ENCODE results near the gene PLEKHS1.

Gene PLEKHS1

GRCh38 chr10:113751181-113751732 lies at the start of gene PLEKHS1:
TSS of gene PLEKHS1 (plus strand) at chr10:113751682. CDS start at chr10:113755278, 3,596 bp downstream.
- no peak for FAIRE-seq

DNA sequence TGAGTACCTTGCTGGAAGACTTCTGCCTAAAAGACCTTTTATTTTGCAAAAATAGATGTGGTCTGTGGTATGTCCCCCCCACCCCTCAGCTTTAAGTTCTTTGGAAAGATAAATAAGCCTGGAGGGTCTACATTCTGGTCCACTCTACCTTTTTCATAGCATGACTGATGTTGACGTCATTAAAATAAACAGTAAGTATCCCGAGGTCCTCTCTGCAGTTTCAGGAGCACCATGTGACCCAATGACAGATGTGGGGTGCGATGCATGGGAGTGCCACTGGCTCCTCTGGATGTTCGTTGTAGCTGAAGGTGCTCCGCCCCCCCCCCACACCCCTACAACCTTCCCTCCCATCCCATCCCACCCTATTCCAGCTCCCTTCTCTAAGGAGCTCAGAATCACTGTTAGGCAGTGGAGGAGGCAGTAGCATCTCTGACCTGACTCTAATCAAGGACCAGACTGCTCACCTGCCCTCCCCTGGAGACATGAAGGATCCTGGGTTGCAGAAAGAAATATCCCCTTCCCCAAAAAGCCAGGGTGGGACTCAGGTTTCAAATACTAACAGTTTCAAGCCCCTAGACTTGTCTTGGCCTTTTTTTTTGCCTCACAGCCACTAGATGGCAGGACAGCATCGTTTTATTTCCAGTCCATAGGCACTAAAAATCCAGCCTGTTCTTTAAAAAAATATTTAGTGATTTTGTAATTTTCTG lies 46.7 kb upstream of the PLEKHS1 start:
- peak; percentile 39 for FAIRE-seq

GRCh38 chr10:113705344-113705652 lies 46.2 kb upstream of the PLEKHS1 start:
- FAIRE-seq: no peak

- FAIRE-seq: no peak
Observed at GRCh38 chr10:113706623-113707022, 44.9 kb upstream of the PLEKHS1 start.

GRCh38 chr10:113708640-113709039 lies 42.8 kb upstream of the PLEKHS1 start:
- FAIRE-seq: no peak

- FAIRE-seq: no peak
Observed at GRCh38 chr10:113709221-113709838, 42.2 kb upstream of the PLEKHS1 start.

- FAIRE-seq: no peak
Observed at GRCh38 chr10:113711142-113711541, 40.3 kb upstream of the PLEKHS1 start.

- no peak for FAIRE-seq
Observed at GRCh38 chr10:113712024-113712423, 39.5 kb upstream of the PLEKHS1 start.

GRCh38 chr10:113712755-113713639 lies 38.5 kb upstream of the PLEKHS1 start:
- no peak for FAIRE-seq

DNA sequence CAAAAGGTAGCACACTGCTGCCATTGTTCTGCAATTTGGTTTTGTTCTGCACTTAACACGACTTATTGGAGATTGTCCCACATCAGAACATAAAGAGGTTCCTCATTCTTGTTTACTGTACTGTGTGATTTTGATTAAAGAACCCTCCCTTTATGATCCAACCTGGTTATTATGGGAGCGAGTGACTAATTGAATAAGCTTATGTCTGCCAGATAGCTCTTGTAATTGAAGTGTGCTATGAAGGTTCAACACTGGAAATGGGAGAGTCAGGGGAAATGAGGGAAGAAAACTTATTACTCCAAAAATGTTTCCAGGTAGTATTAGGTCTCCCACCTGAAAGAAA lies 37.9 kb upstream of the PLEKHS1 start:
- no peak for FAIRE-seq

DNA sequence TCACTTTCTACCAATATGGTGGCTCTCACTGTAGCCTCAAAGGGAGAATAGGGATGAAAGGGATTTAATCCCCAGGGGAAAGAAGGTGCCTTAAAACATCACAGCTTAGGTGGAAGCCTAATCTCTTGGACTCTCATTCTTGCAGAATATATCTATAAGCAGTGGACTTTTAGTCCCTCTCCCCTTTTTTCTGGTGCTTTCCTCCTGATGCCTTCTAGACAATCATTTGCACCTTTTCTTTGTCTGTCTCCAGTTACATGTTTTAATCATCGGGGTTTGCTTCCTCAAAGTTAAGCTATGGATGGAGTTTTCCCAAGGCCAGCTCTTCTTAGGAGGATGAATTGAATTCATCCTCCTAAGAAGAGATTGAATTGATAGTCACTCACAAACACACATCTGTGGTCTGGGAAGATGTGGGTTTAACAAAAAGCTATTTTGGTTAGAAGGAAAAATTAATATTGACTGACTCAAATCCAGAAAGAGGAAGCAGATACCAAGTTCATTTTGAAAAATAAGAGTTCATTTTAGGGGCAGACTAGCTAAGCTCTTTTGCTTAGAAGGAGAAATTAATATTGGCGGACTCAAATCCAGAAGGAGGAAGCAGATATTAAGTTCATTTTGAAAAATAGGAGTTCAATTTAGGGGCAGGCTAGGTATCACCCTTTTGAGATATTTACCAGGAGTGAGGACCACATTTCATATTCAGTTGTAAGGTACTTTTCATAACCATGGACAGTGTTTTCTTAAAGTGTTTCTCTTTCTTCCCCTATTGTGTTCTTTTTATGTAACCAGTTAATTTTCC lies 35.2 kb upstream of the PLEKHS1 start:
- no peak for FAIRE-seq

GRCh38 chr10:113718969-113719822 lies 32.3 kb upstream of the PLEKHS1 start:
- FAIRE-seq: no peak

DNA sequence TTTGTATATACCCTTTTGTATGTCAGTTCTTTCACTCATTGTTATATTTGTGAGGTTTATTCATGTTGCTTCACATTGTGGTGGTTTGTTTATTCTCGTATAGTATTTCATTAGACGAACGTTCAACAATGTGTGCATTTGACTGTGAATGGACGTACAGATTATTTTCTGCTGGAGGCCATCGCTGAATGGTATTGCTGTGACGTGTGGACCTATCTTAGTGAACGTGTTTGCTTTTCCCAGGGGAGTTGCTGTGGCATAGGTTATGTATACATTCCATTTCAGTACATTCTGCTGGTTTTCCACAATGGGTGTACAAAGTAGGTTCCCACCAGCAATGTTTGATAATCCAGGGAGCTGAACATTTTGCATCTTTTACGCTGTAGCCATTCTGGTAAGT lies 31.1 kb upstream of the PLEKHS1 start:
- no peak for FAIRE-seq

- FAIRE-seq: no peak
Observed at GRCh38 chr10:113732160-113732881, 19.2 kb upstream of the PLEKHS1 start.

GRCh38 chr10:113732966-113733365 lies 18.5 kb upstream of the PLEKHS1 start:
- no peak for FAIRE-seq

DNA sequence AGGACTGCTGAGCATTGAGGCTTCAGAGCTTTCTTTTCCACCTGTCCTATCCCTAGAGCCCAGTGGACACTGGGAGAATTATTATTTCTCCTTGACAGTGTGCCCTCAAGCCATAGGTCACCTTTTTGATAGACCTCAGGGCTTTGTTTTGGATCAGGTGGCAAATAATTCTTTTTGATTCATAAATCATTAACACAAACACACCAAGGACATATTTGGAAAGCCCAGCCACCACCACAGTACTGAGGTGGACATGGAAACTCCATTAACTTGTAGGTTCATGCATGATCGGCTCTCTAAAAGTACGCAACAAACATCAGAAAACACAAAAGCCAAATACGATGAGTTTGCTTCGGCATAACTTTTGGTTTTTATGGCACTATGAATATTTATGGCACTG lies 17.8 kb upstream of the PLEKHS1 start:
- no peak for FAIRE-seq

DNA sequence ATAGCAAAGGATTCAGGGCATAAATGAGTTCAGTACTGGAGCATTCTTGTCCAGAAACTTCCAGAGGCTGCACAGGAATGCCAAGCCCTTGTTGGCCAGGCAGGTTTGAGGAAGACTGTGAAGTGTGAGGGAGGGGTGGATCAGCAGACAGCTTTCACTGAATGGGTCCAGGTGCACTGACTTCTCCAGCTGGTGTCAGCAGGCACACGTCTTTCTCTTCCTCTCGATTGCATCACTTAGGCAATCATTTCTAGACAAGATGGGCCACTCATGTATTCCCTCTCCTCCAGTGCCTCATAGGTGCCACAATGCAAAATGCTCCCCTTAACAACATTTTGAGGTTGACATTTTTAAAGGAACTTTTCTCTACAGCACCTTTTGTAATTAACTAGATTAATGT lies 15.6 kb upstream of the PLEKHS1 start:
- no peak for FAIRE-seq

DNA sequence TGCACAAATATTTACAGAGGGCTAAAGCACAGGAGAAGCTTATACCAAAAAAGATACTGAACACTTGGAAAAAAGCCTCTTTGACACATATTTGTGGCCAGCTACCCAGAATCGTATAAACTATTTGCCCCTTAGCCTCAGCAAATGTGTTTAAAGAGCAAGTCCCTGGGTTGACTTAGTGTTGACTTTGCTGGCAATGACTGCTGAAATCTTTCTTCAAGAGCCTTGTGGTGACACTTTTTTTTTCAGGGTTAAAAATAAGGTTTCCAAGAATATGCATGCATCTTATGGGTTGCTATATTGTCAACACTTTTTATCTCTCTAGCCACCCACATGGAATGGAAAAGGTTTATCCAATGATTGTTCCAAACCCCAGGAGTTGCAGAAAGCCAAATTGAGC lies 14.9 kb upstream of the PLEKHS1 start:
- FAIRE-seq: no peak

GRCh38 chr10:113739031-113739430 lies 12.5 kb upstream of the PLEKHS1 start:
- FAIRE-seq: no peak

DNA sequence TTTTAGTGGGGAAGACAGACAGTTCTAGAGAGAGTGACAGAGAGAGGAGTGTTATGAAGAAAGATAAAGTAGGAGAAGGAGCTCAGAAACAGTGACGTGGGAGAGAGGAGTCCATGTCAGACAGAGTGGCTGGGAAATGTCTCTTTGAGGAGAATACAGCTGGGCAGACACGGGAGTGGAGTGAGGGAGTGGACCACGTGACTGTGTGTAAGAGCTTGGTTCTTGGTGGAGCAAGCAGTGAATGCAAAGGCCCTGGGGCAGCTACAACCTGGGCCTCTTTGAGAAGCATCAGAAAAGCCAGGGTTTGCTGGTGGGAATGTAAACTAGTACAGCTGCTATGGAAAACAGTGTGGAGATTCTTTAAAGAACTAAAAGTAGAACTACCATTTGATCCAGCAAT lies 11.9 kb upstream of the PLEKHS1 start:
- no peak for FAIRE-seq

- FAIRE-seq: no peak
Observed at GRCh38 chr10:113740850-113741249, 10.6 kb upstream of the PLEKHS1 start.

Measured in endometrium (tissue), 2 donors.